Nephron progenitor cell (in vitro differentiated cells): ENCODE measurements around the gene CEP70.

ENCODE experiments used
- DNase-seq: peaks from one replicate; pipeline ENCODE4 v3.0.0; 2021
- H3K27ac Mint-ChIP-seq: 2 replicates; pipeline ENCODE4 v1.8.0; 2021; ENCODE audit warnings: mild to moderate bottlenecking, moderate library complexity, mixed read lengths
- H3K27me3 Mint-ChIP-seq: 2 replicates; pipeline ENCODE4 v1.8.0; 2021; ENCODE audit warnings: mild to moderate bottlenecking, low read depth, mixed read lengths; ENCODE audit not compliant: poor library complexity
- H3K36me3 Mint-ChIP-seq: 2 replicates; pipeline ENCODE4 v1.8.0; 2021; ENCODE audit warnings: low read depth, mixed read lengths
- H3K4me1 Mint-ChIP-seq: 2 replicates; pipeline ENCODE4 v1.8.0; 2021; ENCODE audit warnings: mixed read lengths
- H3K4me3 Mint-ChIP-seq: 2 replicates; pipeline ENCODE4 v1.8.0; 2021; ENCODE audit warnings: mild to moderate bottlenecking, moderate library complexity, mixed read lengths
- H3K9me3 Mint-ChIP-seq: 2 replicates; pipeline ENCODE4 v1.8.0; 2021; ENCODE audit warnings: mild to moderate bottlenecking, moderate library complexity, mixed read lengths
- CTCF ChIP-seq: fragments of 200-600 bp; sonication (generic); IDR thresholded peaks from 2 replicates; pipeline ENCODE4 v1.5.0; 2021; ENCODE audit warnings: antibody characterized with exemption

CEP70 gene

GRCh38 chr3:138594150-138594934 lies at the start of gene CEP70:
TSS of gene CEP70 (minus strand) at chr3:138594260. CDS start at chr3:138572927, 21,333 bp downstream.
- H3K27ac Mint-ChIP-seq, result peak within 1 kb of the TSS; percentile 99
- peak; percentile 87 for TF ChIP-seq CTCF
- peak; percentile 95 for DNase-seq
- no peaks in the 10 kb centered on the region for H3K9me3 Mint-ChIP-seq
- H3K4me1 Mint-ChIP-seq, result peaks cover 18% of the 10 kb centered on the region
- H3K4me3 Mint-ChIP-seq, result peak within 1 kb of the TSS; percentile 97
- H3K36me3 Mint-ChIP-seq, result peaks cover 7% of the 10 kb centered on the region
- peaks cover 10% of the 10 kb centered on the region for H3K27me3 Mint-ChIP-seq

GRCh38 chr3:138642927-138643253 lies 48.8 kb upstream of the CEP70 start:
- no peak for DNase-seq
- no peaks in the 10 kb centered on the region for H3K4me1 Mint-ChIP-seq
- no peak overlapping the region for H3K4me3 Mint-ChIP-seq
- no peak for TF ChIP-seq CTCF
- peaks cover 66% of the 10 kb centered on the region for H3K36me3 Mint-ChIP-seq
- H3K27ac Mint-ChIP-seq, result no peak overlapping the region
- H3K27me3 Mint-ChIP-seq, result peaks cover 8% of the 10 kb centered on the region
- H3K9me3 Mint-ChIP-seq, result peaks cover 85% of the 10 kb centered on the region

- Mint-ChIP-seq H3K36me3 (peaks cover 67% of the 10 kb centered on the region), H3K9me3 (peaks cover 85% of the 10 kb centered on the region), H3K4me3 (no peak overlapping the region), H3K27me3 (peaks cover 8% of the 10 kb centered on the region), H3K27ac (no peak overlapping the region), H3K4me1 (no peaks in the 10 kb centered on the region)
- TF ChIP-seq CTCF, result no peak
- no peak for DNase-seq
Observed at GRCh38 chr3:138642226-138642926, 48.3 kb upstream of the CEP70 start.

GRCh38 chr3:138640537-138640936 lies 46.5 kb upstream of the CEP70 start:
- peaks cover 64% of the 10 kb centered on the region for H3K36me3 Mint-ChIP-seq
- H3K9me3 Mint-ChIP-seq, result peaks cover 67% of the 10 kb centered on the region
- no peak overlapping the region for H3K27ac Mint-ChIP-seq
- H3K4me3 Mint-ChIP-seq, result no peak overlapping the region
- no peak for DNase-seq
- no peak for TF ChIP-seq CTCF
- peaks cover 8% of the 10 kb centered on the region for H3K27me3 Mint-ChIP-seq
- no peaks in the 10 kb centered on the region for H3K4me1 Mint-ChIP-seq

- Mint-ChIP-seq H3K36me3 (peaks cover 57% of the 10 kb centered on the region), H3K27me3 (peaks cover 3% of the 10 kb centered on the region), H3K27ac (no peak overlapping the region), H3K9me3 (peaks cover 48% of the 10 kb centered on the region), H3K4me3 (no peak overlapping the region), H3K4me1 (no peaks in the 10 kb centered on the region)
- DNase-seq, result no peak
- TF ChIP-seq CTCF, result no peak
Observed at GRCh38 chr3:138638641-138639040, 44.6 kb upstream of the CEP70 start.
